GM12892 (cell line): ENCODE measurements around the gene IGFL2.
"Not testable (repeated sequence)": the region's sequence is repeated elsewhere in the genome, so short reads cannot be mapped to it uniquely, and the experiment has no call there.

Experiments
- DNase-seq: peaks from one replicate; pipeline ENCODE4 v3.0.0; 2011; ENCODE audit not compliant: insufficient read length
- FAIRE-seq: peaks from 2 replicates; lab custom pipeline; 2011; peaks lifted over from hg19 to GRCh38; lab: Jason Lieb, UNC
- POLR2A ChIP-seq: IDR thresholded peaks from 2 replicates; pipeline ENCODE4 v1.6.1; 2011; ENCODE audit warnings: low read depth, low read length, control low read depth
- POLR2AphosphoS5 ChIP-seq: IDR thresholded peaks from 2 replicates; pipeline ENCODE4 v1.6.1; 2011; ENCODE audit warnings: low read depth, low read length, control low read depth
- TAF1 ChIP-seq: IDR thresholded peaks from 2 replicates; pipeline ENCODE4 v1.6.1; 2011; ENCODE audit warnings: low read depth, mild to moderate bottlenecking, control low read depth, low read length, borderline replicate concordance

IGFL2 gene

GRCh38 chr19:46147166-46147740 is 785 bp upstream of the IGFL2 start:
- DNase-seq, result no peak
- TF ChIP-seq TAF1 (no peak), POLR2AphosphoS5 (no peak), POLR2A (no peak)
- FAIRE-seq, result no peak

DNA sequence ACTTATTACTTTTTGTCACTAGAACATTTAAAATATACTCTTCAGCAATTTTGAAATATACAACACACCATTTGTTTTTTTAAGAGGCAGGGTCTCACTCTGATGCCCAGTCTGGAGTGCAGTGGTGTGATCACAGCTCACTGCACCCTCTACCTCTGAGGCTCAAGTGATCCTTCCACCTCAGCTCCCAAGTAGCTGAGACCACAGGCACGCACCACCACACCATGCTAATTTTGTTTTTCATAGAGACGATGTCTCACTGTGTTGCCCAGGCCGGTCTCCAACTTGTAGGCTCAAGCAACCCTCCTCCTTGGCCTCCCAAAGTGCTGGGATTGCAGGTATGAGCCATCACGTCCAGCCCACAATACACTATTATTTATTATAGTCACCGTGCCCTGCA is 2.6 kb downstream of the IGFL2 start:
- no peak for DNase-seq
- FAIRE-seq, result no peak
- TF ChIP-seq POLR2AphosphoS5, result no peak
- TF ChIP-seq POLR2A, result no peak
- no peak for TF ChIP-seq TAF1

- FAIRE-seq (no peak), DNase-seq (no peak)
- TF ChIP-seq TAF1 (no peak), POLR2AphosphoS5 (no peak), POLR2A (no peak)
These were observed 7.2 kb downstream of the IGFL2 start for GRCh38 chr19:46155237-46155636.

GRCh38 chr19:46159418-46160232 is 11.6 kb downstream of the IGFL2 start:
- no peak for TF ChIP-seq POLR2AphosphoS5
- TF ChIP-seq POLR2A, result no peak
- no peak for TF ChIP-seq TAF1
- DNase-seq (no peak), FAIRE-seq (no peak)

DNA sequence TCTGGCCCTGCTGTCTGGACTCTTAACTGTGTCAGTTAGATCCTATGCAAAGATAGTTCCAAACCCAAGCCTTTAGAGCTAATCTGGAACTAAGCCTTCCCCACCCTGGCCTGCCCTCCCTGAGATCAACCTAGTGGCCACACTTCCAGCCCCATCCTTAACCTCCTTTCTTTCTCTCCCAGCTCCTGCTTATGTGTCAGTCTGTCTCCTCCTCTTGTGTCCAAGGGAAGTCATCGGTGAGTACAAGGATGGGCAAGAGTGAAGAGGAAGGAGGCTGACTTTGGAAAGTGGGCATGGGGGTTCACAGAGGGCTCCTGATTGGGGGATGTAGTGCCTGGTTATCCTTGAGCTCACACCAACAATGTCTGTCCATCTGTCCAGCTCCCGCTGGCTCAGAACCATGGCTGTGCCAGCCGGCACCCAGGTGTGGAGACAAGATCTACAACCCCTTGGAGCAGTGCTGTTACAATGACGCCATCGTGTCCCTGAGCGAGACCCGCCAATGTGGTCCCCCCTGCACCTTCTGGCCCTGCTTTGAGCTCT is 12.3 kb downstream of the IGFL2 start:
- FAIRE-seq (no peak), DNase-seq (no peak)
- no peak for TF ChIP-seq POLR2AphosphoS5
- no peak for TF ChIP-seq TAF1
- no peak for TF ChIP-seq POLR2A

DNA sequence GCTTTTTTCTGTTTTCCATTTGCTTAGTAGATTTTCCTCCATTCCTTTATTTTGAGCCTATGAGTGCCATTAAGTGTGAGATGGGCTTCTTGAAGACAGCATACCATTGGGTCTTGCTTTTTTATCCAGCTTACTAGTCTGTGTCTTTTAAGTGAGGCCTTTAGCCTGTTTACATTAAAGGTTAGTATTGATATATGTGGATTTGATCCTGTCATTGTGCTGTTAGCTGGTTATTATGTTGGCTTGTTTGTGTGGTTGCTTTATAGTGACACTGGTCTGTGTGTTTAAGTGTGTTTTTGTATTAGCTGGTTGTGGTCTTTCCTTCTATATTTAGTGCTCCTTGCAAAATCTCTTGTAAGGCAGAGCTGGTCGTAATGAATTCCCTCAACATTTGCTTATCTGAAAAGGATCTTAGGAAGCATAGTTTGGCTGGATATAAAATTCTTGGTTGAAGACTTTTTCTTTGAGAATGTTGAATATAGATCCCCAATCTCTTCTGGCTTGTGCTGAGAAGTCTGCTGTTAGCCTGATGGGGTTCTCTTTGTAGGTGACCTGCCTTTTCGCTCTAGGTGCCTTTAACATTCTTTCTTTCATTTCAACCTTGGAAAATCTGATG is 13.7 kb downstream of the IGFL2 start:
- not testable (repeated sequence) for FAIRE-seq, DNase-seq

DNA sequence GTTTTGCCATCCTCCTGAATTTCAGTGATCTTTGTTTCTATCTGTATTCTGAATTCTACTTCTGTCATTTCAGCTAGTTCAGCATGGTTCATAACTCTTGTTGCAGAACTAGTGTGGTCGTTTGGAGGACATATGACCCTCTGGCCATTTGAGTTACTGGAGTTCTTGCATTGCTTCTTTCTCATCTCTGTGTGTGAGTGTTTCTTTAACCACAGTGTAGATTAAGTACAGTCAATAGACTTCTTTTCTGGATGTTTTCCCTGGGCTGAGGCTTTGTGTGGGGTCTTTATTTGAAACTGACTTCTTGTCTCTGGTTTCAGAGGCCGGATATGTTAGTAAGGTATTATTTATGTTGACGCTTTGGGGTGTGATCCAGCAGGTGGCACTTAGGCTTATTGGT is 14.7 kb downstream of the IGFL2 start:
- DNase-seq (no peak), FAIRE-seq (no peak)
- TF ChIP-seq TAF1 (no peak), POLR2A (no peak), POLR2AphosphoS5 (no peak)

DNA sequence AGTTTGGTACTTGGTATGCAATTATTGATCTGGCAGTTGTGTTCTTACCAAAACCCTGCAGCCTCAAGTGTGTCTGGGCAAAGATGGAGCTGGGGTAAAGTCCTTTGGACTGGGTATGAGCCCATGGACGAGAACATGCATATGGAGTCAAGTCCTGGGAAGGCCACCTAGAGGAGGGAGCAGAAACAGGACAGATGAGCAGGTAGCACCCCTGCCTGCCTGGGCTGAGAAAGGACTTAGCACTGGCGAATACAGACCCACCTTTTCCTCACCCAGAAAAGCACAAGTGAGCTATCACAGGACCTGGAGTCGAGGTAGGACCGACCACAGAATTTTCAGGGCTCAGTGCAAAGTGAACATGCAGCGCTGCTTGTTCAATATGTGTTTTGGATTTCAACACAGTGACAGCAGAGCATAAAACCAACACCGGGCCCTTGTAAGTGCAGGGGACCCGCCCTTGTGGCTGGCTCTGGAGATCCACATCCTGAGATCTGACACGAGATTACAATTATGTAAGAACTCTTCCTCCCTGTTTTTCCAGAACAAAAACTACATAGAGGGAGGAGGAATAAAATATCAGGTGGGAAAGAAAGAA is 25.9 kb downstream of the IGFL2 start:
- DNase-seq, result no peak
- FAIRE-seq, result no peak
- TF ChIP-seq POLR2AphosphoS5 (no peak), TAF1 (no peak), POLR2A (no peak)

DNA sequence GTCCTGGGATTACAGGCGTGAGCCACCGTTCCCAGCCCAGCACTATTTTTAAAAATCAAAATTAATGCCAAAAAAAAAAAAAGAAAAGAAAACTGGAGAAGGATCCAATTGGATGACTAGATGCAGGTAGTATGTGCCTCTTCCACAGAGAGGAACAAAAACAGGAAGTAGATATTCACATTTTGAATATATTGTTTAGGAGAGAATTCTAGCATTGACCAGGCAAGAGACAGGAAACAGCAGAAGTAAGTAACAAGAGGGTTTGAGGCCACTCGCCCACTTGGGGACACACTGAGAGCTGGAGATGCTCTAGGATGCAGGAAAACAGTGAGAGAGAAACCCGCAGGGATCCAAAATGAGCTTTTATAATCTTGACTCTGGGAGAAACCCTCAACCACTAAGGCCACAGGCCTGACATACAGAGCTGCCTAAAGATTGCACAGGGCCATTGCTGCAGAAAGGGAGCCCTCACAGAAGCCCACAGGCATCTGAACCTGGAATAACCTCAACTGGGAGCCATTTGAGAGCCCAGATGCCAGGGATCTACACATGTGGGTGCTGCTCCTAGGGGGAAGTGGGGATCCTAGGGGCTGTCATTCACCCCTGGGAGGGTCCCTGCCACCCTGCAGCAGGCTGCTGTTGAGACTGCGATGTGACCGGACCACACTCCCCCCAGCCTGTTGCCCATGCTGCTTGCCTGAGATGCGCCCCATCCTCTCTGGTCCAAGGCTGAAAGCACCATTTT is 28.2 kb downstream of the IGFL2 start:
- DNase-seq (no peak), FAIRE-seq (no peak)
- TF ChIP-seq POLR2AphosphoS5, result no peak
- no peak for TF ChIP-seq TAF1
- no peak for TF ChIP-seq POLR2A

DNA sequence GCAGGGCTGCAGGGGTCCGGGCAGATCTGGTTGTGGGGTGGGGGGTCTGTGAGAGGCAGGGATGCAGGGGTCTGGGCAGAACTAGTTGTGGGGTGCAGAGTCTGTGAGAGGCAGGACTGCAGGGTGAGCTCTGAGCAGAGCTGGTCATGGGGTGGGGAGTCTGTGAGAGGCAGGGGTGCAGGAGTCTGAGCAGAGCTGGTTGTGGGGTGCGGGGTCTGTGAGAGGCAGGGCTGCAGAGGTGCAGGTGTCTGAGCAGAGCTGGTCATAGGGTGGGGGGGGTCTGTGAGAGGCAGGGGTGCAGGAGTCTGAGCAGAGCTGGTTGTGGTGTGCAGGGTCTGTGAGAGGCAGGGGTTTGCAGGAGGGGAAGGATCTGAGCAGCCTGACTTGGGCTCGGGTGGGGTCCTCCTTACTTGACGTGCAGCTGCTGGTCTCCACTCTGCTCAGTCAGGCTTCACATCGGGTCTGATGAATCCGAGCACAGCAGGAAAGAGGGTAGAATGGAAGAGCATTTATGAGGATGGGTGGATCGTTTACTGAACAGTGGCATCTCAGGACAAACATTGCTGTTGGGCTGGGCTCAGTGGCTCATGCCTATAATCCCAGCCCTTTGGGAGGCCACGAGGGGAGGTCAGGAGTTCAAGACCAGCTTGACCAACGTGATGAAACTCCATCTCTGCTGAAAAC is 31.2 kb downstream of the IGFL2 start:
- DNase-seq (no peak), FAIRE-seq (no peak)
- TF ChIP-seq POLR2A (no peak), TAF1 (no peak), POLR2AphosphoS5 (no peak)

DNA sequence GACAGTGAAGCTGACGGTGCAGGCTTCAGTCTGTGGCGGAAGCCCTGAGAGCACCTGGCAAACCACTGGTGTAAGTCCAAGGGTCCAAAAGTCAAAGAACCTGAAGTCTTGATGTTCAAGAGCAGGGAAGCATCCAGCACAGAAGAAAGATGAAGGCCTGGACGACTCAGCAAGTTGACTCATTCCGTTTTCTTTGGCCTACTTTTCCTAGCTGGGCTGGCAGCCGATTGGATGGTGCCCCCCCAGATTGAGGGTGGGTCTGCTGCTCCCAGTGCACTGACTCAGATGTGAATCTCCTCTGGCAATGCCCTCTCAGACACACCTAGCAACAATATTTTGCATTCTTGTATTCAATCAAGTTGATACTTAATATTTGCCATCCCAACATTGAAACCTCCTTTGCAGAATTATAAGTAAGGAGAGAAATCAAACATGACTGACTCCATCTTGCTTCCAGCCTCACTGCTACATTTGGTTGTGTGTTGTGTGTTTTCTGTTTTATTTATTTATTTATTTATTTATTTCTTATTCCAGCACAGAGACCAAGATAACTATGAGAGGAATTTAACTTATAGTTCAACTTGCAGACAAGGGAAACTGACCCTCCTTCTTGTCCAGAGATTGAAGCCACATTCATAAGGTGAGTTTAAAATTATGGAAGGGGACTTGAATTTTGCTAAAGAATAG is 32.8 kb downstream of the IGFL2 start:
- TF ChIP-seq POLR2AphosphoS5 (no peak), POLR2A (no peak), TAF1 (no peak)
- FAIRE-seq, result no peak
- no peak for DNase-seq
